GM23248 (cell line): ENCODE results near the gene TAPBP.

Experiments
- EZH2 ChIP-seq: fragments of 200-600 bp; sonication (generic); IDR thresholded peaks from 2 replicates; pipeline ENCODE4 v1.6.1; 2018; ENCODE audit warnings: antibody characterized with exemption, mild to moderate bottlenecking; ENCODE audit not compliant: insufficient read depth, poor library complexity, severe bottlenecking
- EZH2phosphoT487 ChIP-seq: fragments of 200-600 bp; sonication (generic); IDR thresholded peaks from 2 replicates; pipeline ENCODE4 v1.6.1; 2018; ENCODE audit warnings: antibody characterized with exemption, moderate library complexity, mild to moderate bottlenecking, low read depth; ENCODE audit not compliant: insufficient read depth

- TF ChIP-seq EZH2phosphoT487: no peak
- TF ChIP-seq EZH2: no peak
These were observed 24.7 kb downstream of the TAPBP start, which contains the start of the genes PFDN6 and WDR46 for GRCh38 chr6:33288921-33289783.
